GM12878 (cell line): ENCODE measurements around the gene CCDC127.

Experiments
- CEBPB ChIP-seq, 2 experiments: fragments of 150-350 bp in 1 of 2; IDR thresholded peaks; 2 replicates each; pipeline ENCODE4 v1.6.1; 2012 to 2014; ENCODE audit warnings: low read depth in 2 of 2, low read length in 2 of 2, borderline replicate concordance in 1 of 2, inconsistent platforms in 1 of 2
- CTCF ChIP-seq, 3 experiments: IDR thresholded peaks in 2 of 3; conservative IDR thresholded peaks in 1 of 3; 2 replicates each; pipeline ENCODE4 v1.5.1; 2011; ENCODE audit warnings: low read depth in 3 of 3, low read length in 3 of 3, mild to moderate bottlenecking in 3 of 3, control low read depth in 2 of 3, moderate library complexity in 2 of 3, inconsistent platforms in 1 of 3, mixed read lengths in 1 of 3; ENCODE audit not compliant: control insufficient read depth in 2 of 3, insufficient read depth in 1 of 3; ENCODE audit errors: extremely low read depth in 1 of 3
- POLR2AphosphoS2 ChIP-seq: IDR thresholded peaks from 2 replicates; pipeline ENCODE4 v1.6.1; 2011; ENCODE audit warnings: low read depth, mild to moderate bottlenecking, low read length, improper control_type of control experiment, moderate library complexity
- POLR2AphosphoS5 ChIP-seq: IDR thresholded peaks from 2 replicates; pipeline ENCODE4 v1.6.1; 2011; ENCODE audit warnings: mild to moderate bottlenecking, low read length, inconsistent platforms
- USF1 ChIP-seq: IDR thresholded peaks from 2 replicates; pipeline ENCODE4 v1.6.1; 2011; ENCODE audit warnings: borderline replicate concordance, low read depth, mild to moderate bottlenecking, moderate library complexity, mixed read lengths, low read length; ENCODE audit not compliant: insufficient read depth; ENCODE audit errors: extremely low read length
- USF2 ChIP-seq: IDR thresholded peaks from 2 replicates; pipeline ENCODE4 v1.6.1; 2011; ENCODE audit warnings: low read depth, low read length, improper control_type of control experiment, borderline replicate concordance
- ZNF384 ChIP-seq: IDR thresholded peaks from 2 replicates; pipeline ENCODE4 v1.6.1; 2012; ENCODE audit warnings: low read depth, mild to moderate bottlenecking, low read length, improper control_type of control experiment, borderline replicate concordance

GRCh38 chr5:206406-206805 is 11.5 kb downstream of the CCDC127 start:
- no peak for TF ChIP-seq ZNF384
- no peak for TF ChIP-seq USF1
- TF ChIP-seq USF2: no peak
- TF ChIP-seq POLR2AphosphoS5: no peak
- no peak for TF ChIP-seq CEBPB (IDR thresholded peaks at IDR 0.05; ENCODE audit: borderline replicate concordance in 1 of 2, low read depth in 2 of 2, low read length in 2 of 2)
- no peak for TF ChIP-seq CTCF (IDR thresholded peaks at IDR 0.05 in 2 of 3, conservative IDR thresholded peaks at IDR 0.05 in 1 of 3; ENCODE audit: control insufficient read depth in 2 of 3, extremely low read depth in 1 of 3, insufficient read depth in 1 of 3, low read depth in 3 of 3, low read length in 3 of 3)
- TF ChIP-seq POLR2AphosphoS2: no peak
